HL-60 (cell line): ENCODE data around the gene ME2.

Source experiments
- GABPA ChIP-seq: IDR thresholded peaks from 2 replicates; pipeline ENCODE4 v1.6.1; 2012; ENCODE audit warnings: low read depth
- POLR2AphosphoS5 ChIP-seq: IDR thresholded peaks from 2 replicates; pipeline ENCODE4 v1.6.1; 2012; ENCODE audit warnings: low read depth
- SPI1 ChIP-seq: IDR thresholded peaks from 2 replicates; pipeline ENCODE4 v1.6.1; 2012; ENCODE audit warnings: low read depth, mild to moderate bottlenecking, borderline replicate concordance
- TF ChIP-seq, protein P1 (sequence below): IDR thresholded peaks from one replicate; pipeline ENCODE4 v1.5.1; 2011; ENCODE audit warnings: low read length, control low read depth, inconsistent platforms; ENCODE audit not compliant: insufficient read depth
- TF ChIP-seq, protein P2 (sequence below): IDR thresholded peaks from 2 replicates; pipeline ENCODE4 v1.6.1; 2012; ENCODE audit warnings: low read depth; ENCODE audit not compliant: insufficient replicate concordance

DNA sequence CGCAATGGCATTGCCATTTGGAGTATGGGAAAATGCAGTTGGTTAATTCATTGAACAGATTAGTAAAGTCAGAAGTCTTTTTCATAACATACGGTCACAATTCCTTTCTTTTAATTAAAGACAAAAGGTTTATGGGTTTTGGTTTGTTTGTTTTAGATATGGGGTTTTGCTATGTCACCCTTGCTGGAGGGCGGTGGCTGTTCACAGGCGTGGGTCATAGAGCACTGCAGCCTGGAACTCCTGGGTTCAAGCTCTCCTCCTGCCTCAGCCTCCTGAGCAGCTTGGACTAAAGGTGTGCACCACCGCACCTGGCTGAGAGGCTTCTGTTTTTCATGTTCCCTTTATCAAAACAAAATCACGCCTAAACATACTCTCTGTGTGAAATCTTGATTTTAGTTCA lies 70.3 kb downstream of the ME2 start:
- TF ChIP-seq, protein P1, sequence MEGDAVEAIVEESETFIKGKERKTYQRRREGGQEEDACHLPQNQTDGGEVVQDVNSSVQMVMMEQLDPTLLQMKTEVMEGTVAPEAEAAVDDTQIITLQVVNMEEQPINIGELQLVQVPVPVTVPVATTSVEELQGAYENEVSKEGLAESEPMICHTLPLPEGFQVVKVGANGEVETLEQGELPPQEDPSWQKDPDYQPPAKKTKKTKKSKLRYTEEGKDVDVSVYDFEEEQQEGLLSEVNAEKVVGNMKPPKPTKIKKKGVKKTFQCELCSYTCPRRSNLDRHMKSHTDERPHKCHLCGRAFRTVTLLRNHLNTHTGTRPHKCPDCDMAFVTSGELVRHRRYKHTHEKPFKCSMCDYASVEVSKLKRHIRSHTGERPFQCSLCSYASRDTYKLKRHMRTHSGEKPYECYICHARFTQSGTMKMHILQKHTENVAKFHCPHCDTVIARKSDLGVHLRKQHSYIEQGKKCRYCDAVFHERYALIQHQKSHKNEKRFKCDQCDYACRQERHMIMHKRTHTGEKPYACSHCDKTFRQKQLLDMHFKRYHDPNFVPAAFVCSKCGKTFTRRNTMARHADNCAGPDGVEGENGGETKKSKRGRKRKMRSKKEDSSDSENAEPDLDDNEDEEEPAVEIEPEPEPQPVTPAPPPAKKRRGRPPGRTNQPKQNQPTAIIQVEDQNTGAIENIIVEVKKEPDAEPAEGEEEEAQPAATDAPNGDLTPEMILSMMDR, result no peak
- TF ChIP-seq, protein P2, sequence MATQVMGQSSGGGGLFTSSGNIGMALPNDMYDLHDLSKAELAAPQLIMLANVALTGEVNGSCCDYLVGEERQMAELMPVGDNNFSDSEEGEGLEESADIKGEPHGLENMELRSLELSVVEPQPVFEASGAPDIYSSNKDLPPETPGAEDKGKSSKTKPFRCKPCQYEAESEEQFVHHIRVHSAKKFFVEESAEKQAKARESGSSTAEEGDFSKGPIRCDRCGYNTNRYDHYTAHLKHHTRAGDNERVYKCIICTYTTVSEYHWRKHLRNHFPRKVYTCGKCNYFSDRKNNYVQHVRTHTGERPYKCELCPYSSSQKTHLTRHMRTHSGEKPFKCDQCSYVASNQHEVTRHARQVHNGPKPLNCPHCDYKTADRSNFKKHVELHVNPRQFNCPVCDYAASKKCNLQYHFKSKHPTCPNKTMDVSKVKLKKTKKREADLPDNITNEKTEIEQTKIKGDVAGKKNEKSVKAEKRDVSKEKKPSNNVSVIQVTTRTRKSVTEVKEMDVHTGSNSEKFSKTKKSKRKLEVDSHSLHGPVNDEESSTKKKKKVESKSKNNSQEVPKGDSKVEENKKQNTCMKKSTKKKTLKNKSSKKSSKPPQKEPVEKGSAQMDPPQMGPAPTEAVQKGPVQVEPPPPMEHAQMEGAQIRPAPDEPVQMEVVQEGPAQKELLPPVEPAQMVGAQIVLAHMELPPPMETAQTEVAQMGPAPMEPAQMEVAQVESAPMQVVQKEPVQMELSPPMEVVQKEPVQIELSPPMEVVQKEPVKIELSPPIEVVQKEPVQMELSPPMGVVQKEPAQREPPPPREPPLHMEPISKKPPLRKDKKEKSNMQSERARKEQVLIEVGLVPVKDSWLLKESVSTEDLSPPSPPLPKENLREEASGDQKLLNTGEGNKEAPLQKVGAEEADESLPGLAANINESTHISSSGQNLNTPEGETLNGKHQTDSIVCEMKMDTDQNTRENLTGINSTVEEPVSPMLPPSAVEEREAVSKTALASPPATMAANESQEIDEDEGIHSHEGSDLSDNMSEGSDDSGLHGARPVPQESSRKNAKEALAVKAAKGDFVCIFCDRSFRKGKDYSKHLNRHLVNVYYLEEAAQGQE, result no peak
- TF ChIP-seq GABPA, result no peak
- TF ChIP-seq SPI1, result no peak
- TF ChIP-seq POLR2AphosphoS5, result no peak
